B cell (primary cell): ENCODE measurements around the gene PTPRN2. TPM values are rescaled to one million over a fixed set of nuclear protein-coding genes. Genes with fewer than 3 reads are reported as not detected.

Experiments used
- ATAC-seq: fragments of 200-7000 bp; cut with Tn5 transposase; one replicate; pipeline ENCODE4 v1.10.0; 2021; ENCODE audit warnings: low read depth, mild to moderate bottlenecking, moderate number of reproducible peaks, moderate library complexity
- CTCF ChIA-PET: fragments of 350-600 bp; sonication (Branson Sonifier 250); formaldehyde crosslinking; loops from one replicate; lab custom pipeline; 2021; ENCODE audit warnings: antibody characterized with exemption, inconsistent platforms; lab: Charles Lee
- POLR2A ChIA-PET: fragments of 350-600 bp; sonication (Branson Sonifier 250); formaldehyde crosslinking; loops from one replicate; lab custom pipeline; 2021; ENCODE audit warnings: antibody characterized with exemption; lab: Charles Lee
- DNase-seq: peaks from one replicate; pipeline ENCODE4 v3.0.0; 2013
- H2AFZ ChIP-seq: 2 replicates; pipeline ENCODE4 v1.6.1; 2012; ENCODE audit warnings: mild to moderate bottlenecking, low read depth, low read length; ENCODE audit not compliant: insufficient read depth, poor library complexity, severe bottlenecking
- H3K27ac ChIP-seq, 2 donors: 1 replicate in 1 of 2; 2 replicates in 1 of 2; pipeline ENCODE4 v1.5.1; 2012 to 2013; ENCODE audit warnings: low read length in 2 of 2, mild to moderate bottlenecking in 2 of 2, moderate library complexity in 1 of 2
- H3K27me3 ChIP-seq, 4 experiments: fragments of 200-600 bp in 1 of 4; sonication (generic) in 1 of 4; replicated peaks in 1 of 4; 1 replicate in 2 of 4; 2 replicates in 2 of 4; pipeline versions ENCODE4 v1.6.1 to v1.7.0; 2013 to 2016; ENCODE audit warnings: low read length in 3 of 4, mild to moderate bottlenecking in 2 of 4, mixed read lengths in 1 of 4, moderate library complexity in 1 of 4; ENCODE audit not compliant: insufficient read depth in 4 of 4, control insufficient read depth in 3 of 4; ENCODE audit errors: control extremely low read depth in 1 of 4
- H3K36me3 ChIP-seq, 2 experiments: replicated peaks in 1 of 2; 1 replicate in 1 of 2; 2 replicates in 1 of 2; pipeline versions ENCODE4 v1.6.1 to v1.7.1; 2013; ENCODE audit warnings: low read length in 1 of 2; ENCODE audit not compliant: insufficient read depth in 2 of 2, control insufficient read depth in 1 of 2; ENCODE audit errors: control extremely low read depth in 1 of 2, extremely low read depth in 1 of 2
- H3K4me1 ChIP-seq, 2 donors: fragments of 200-600 bp in 1 of 2; sonication (generic) in 1 of 2; 1 replicate in 1 of 2; 2 replicates in 1 of 2; pipeline versions ENCODE4 v1.5.1 to v1.6.1; 2013 to 2017; ENCODE audit warnings: low read length in 2 of 2; ENCODE audit not compliant: control insufficient read depth in 2 of 2, insufficient read depth in 2 of 2
- H3K4me2 ChIP-seq: replicated peaks from 2 replicates; pipeline ENCODE3; 2012; ENCODE audit warnings: mild to moderate bottlenecking, low read depth, low read length; ENCODE audit not compliant: poor library complexity, severe bottlenecking
- H3K4me3 ChIP-seq, 5 experiments: fragments of 200-600 bp in 1 of 5; sonication (generic) in 1 of 5; 1 replicate in 3 of 5; 2 replicates in 2 of 5; pipeline versions ENCODE4 v1.5.1 to v1.7.0; 2011 to 2016; ENCODE audit warnings: low read length in 4 of 5, mild to moderate bottlenecking in 4 of 5, low read depth in 2 of 5, control low read depth in 1 of 5, moderate library complexity in 1 of 5; ENCODE audit not compliant: insufficient read depth in 1 of 5; ENCODE audit errors: control extremely low read depth in 1 of 5, extremely low read depth in 1 of 5
- H3K79me2 ChIP-seq: fragments of 200-600 bp; sonication (generic); one replicate; pipeline ENCODE4 v1.6.0; 2016; ENCODE audit warnings: low read length; ENCODE audit not compliant: control insufficient read depth, insufficient read depth
- H3K9ac ChIP-seq: fragments of 200-600 bp; sonication (generic); 2 replicates; pipeline ENCODE4 v1.6.1; 2017; ENCODE audit warnings: mild to moderate bottlenecking, low read length, moderate library complexity
- H3K9me3 ChIP-seq, 3 donors: one replicate each; pipeline versions ENCODE4 v1.6.1 to v1.7.1; 2013; ENCODE audit warnings: low read length in 2 of 3; ENCODE audit not compliant: control insufficient read depth in 2 of 3, insufficient read depth in 1 of 3; ENCODE audit errors: control extremely low read depth in 1 of 3
- H4K20me1 ChIP-seq: 2 replicates; pipeline ENCODE4 v1.6.0; 2012; ENCODE audit warnings: mild to moderate bottlenecking, low read length; ENCODE audit not compliant: insufficient read depth, control insufficient read depth, poor library complexity, severe bottlenecking
- H3K27ac Mint-ChIP-seq: one replicate; pipeline ENCODE4 v1.8.0; 2021; ENCODE audit warnings: mixed read lengths
- H3K27me3 Mint-ChIP-seq: one replicate; pipeline ENCODE4 v1.8.0; 2021; ENCODE audit warnings: mixed read lengths
- H3K4me1 Mint-ChIP-seq: one replicate; pipeline ENCODE4 v1.8.0; 2021; ENCODE audit warnings: mixed read lengths
- H3K4me3 Mint-ChIP-seq: one replicate; pipeline ENCODE4 v1.8.0; 2021; ENCODE audit warnings: mixed read lengths
- H3K9me3 Mint-ChIP-seq: one replicate; pipeline ENCODE4 v1.8.0; 2022; ENCODE audit warnings: mixed read lengths; ENCODE audit not compliant: insufficient read depth
- CTCF ChIP-seq: fragments of 200-600 bp; IDR thresholded peaks from one replicate; pipeline ENCODE4 v1.8.0; 2022; ENCODE audit warnings: antibody characterized with exemption, mild to moderate bottlenecking
- EZH2 ChIP-seq: IDR thresholded peaks from 2 replicates; pipeline ENCODE4 v1.6.1; 2012; ENCODE audit warnings: borderline replicate concordance, low read depth, mild to moderate bottlenecking, moderate library complexity, low read length; ENCODE audit not compliant: insufficient read depth, poor library complexity, severe bottlenecking
- WGBS: methylation state at CpG from one replicate; pipeline ENCODE4 v1.1.5; 2013; ENCODE audit warnings: missing lambda C conversion rate; ENCODE audit not compliant: insufficient coverage; 5-methylcytosine and 5-hydroxymethylcytosine counted together
- intact Hi-C: fragments of 100-400 bp; cut with micrococcal nuclease; formaldehyde crosslinking; loops from one replicate; pipeline ENCODE4 v1.10.0; 2022
- polyA plus RNA-seq: library from polyadenylated mRNA; depleted of rRNA; stranded (reverse); fragments of >200 nt; gene quantifications from 2 replicates; pipeline ENCODE4 v1.2.3, GENCODE V29; 2012
- total RNA-seq, 2 donors: library from RNA; stranded (reverse); fragments of 120-200 nt in 1 of 2; gene quantifications; 1 replicate in 1 of 2; 2 replicates in 1 of 2; pipeline versions ENCODE4 v1.2.3 to v1.2.4, GENCODE V29; 2013 to 2022

The PTPRN2 gene
- total and polyA plus RNA-seq, 2 donors (not counting 1 experiment from before 2014, with no cell fraction given), result 2.0 to 5.0 TPM

- POLR2A ChIA-PET, result no interaction called here
Measured at GRCh38 chr7:157622408-157623205, 965.0 kb downstream of the PTPRN2 start.

More at GRCh38 chr7:157622408-157623205, 965.0 kb downstream of the PTPRN2 start:
- Histone ChIP-seq H2AFZ (no peak overlapping the region), H3K79me2 (no peaks in the 10 kb centered on the region), H3K9ac (no peak overlapping the region), H4K20me1 (no peaks in the 10 kb centered on the region), H3K27ac (no peak overlapping the region), H3K4me3 (no peak overlapping the region), H3K4me1 (no peaks in the 10 kb centered on the region), H3K4me2 (no peak overlapping the region), H3K27me3 (peaks cover 0 to 4% (median 1%) of the 10 kb centered on the region in 4 experiments), H3K36me3 (no peaks in the 10 kb centered on the region), H3K9me3 (peaks cover 0 to 20% (median 0%) of the 10 kb centered on the region in 3 donors)
- H3K9me3 Mint-ChIP-seq, result no peaks in the 10 kb centered on the region
- no peak overlapping the region for H3K27ac Mint-ChIP-seq
- intact Hi-C loops, result no loop called here
- DNase-seq (no peak), ATAC-seq (no peak)
- CTCF ChIA-PET, result no interaction called here
- peaks cover 16% of the 10 kb centered on the region for H3K27me3 Mint-ChIP-seq
- WGBS, result 81% methylated on average over 26 of the region's 28 CpGs
- no peak for TF ChIP-seq EZH2
- no peak for TF ChIP-seq CTCF
- no peak overlapping the region for H3K4me3 Mint-ChIP-seq
- no peaks in the 10 kb centered on the region for H3K4me1 Mint-ChIP-seq
